Activated gamma-delta T cell treated with anti-CD3 and anti-CD28 coated beads, Interleukin-2, amount 50 U/mL, for 16 hours (primary cell): ENCODE measurements around the gene RAPGEF3.

Experiments used
- DNase-seq: peaks from one replicate; pipeline ENCODE4 v3.0.0-alpha.2; 2020; ENCODE audit warnings: low read depth

RAPGEF3 gene

GRCh38 chr12:47790676-47791350 lies 32.1 kb upstream of the RAPGEF3 start:
- no peak for DNase-seq

- no peak for DNase-seq
Measured at GRCh38 chr12:47789712-47790489, 31.2 kb upstream of the RAPGEF3 start.

- no peak for DNase-seq
Measured at GRCh38 chr12:47789141-47789540, 30.5 kb upstream of the RAPGEF3 start.

DNA sequence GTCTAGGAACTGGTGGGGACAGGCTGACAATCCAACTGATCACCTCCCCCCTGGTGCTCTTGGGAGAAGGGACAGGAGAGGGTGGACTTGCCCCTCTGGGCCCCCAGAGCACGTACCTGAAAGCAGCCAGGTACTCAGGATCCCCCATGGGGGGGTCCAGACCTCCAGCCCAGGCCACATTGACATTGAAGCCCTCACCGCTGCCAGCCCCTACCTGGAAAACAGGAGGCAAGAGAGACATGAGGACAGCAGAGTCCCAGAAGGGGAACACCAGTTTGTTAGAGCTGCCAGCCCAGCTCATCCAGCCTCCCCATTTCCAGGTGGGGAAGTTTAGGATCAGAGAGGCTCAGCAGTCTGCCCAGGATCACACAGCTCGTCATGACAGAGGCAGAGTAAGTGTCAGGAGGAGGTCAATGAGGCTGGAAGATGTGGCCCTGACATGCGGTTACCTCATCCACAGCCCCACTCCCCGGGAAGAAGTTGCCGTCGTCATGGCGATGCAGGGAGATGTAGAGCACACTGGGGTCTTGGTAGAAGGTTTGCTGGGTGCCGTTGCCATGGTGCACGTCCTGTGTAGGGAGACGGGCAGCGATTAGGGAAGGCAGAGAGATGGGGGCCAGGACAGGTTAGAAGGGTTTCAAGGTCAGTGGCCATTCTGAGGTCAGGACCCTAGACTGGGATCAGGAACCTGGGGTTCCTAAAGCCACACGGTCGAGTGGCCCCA lies 29.1 kb upstream of the RAPGEF3 start:
- DNase-seq = no peak

- no peak for DNase-seq
Measured at GRCh38 chr12:47786662-47787280, 28.1 kb upstream of the RAPGEF3 start.

DNA sequence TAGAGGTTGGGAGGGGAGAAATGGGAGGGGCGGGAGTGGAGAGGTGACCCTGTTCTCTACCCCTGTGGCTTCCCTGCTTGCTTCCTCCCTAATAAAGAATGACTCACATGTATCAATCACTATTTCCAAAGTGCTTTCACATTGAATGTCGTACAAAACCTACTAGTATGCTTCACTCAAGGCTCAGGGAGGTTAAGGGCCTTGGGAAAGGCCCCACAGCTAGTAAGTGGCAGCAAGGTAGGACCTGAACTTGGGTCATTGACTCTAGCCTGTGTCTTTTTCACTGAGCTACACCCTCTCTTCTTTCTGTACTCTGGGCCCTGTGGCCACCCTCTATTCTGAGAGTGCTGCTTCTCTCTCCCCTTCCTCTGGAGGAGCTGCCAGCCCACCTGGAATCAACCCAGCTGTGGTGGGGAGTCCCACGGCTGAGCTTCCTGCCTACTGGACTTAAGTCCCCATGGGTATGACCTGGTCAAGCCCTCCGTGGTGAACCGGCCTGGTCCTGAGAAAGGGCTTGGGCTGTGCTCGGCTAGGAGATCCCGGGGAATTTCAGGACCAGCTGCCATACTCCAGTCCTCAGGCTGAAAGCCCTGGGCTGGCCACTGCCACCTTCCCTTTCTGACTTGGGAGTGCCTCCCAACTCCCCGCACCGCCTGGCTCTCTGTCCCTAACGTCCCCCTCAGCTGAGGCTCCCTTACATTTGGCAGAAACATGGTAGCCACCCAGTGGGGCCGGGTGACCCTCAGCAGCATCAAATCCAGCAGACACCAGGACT lies 27.4 kb upstream of the RAPGEF3 start:
- no peak for DNase-seq

DNA sequence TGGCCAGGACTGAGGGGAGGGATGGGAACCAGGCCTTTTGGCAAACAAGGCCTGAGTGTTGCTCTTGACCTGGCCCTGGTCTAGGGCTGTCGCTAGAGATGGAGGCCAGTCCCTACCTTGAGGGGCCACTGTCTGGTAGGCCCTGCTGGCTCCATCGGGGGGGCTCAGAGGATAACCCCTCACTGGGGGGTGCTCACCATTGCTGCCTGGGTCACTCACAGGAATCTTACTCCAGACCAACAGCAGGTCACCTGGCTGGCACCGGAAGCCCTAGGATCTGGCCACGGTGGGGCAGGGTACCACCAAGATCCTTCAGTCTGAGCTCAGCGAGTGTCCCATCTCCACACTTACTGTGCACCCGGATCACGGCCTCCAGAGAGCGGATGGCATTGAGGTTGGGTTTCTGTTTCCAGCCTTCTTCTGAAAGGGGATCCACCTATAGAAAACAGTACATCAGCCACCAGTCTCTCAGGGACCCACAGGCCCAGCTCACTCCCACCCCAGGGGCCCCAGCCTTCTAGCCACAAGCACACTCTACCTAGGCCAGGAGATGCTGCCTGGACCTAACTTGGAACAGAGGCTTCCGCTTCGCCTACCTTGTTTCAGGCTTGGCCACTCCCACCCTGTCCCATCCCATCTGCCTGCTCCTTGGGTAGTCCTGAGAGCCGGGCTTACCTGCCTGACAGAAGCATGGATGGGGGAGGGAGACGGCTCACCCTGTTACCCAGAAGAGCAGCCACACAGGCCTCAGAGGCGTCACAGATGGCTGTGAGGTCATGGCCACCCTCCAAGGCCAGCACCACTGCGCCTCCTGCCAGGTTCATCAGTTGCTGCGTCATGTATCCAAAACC lies 26.6 kb upstream of the RAPGEF3 start:
- DNase-seq = no peak

GRCh38 chr12:47783821-47784819 lies 25.4 kb upstream of the RAPGEF3 start:
- DNase-seq = no peak

GRCh38 chr12:47783024-47783755 lies 24.5 kb upstream of the RAPGEF3 start:
- no peak for DNase-seq

DNA sequence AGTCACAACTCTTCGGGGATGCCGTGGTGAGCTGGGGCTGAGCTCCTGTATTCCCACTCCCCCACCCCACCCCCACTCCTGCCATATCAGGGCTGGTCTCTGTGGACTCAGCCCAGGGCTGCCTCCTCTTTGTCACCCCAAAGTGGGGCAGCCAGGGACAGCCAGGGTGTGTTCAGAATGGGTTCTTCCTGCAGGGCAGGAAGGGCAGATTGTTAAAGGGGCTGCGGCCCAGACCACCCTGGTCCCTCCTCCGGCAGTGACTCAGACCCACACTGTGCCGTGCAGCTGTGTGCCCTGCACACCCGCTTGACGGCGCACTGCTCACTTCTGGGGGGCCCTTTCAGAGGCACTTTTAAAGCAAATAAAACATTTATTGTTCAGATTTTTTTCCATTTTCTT lies 23.7 kb upstream of the RAPGEF3 start:
- no peak for DNase-seq

- no peak for DNase-seq
Measured at GRCh38 chr12:47781479-47782371, 23.0 kb upstream of the RAPGEF3 start.

GRCh38 chr12:47779943-47780504 lies 21.3 kb upstream of the RAPGEF3 start:
- DNase-seq = no peak

GRCh38 chr12:47779301-47779942 lies 20.7 kb upstream of the RAPGEF3 start:
- DNase-seq = peak; percentile 93

DNA sequence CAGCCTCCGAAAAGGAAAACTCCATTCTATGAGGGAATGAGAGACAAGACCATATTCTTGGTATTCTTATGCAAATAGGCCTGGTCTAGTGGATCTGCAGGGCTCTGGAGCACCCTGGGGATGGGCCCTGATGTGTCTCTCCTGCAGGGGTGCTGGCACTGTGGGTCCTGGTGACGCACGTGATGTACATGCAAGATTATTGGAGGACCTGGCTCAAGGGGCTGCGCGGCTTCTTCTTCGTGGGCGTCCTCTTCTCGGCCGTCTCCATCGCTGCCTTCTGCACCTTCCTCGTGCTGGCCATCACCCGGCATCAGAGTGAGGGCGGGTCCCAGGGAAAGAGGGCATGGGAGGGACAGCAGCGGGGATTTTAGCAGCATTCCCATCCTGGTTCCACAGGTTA lies 20.2 kb upstream of the RAPGEF3 start:
- DNase-seq = no peak

DNA sequence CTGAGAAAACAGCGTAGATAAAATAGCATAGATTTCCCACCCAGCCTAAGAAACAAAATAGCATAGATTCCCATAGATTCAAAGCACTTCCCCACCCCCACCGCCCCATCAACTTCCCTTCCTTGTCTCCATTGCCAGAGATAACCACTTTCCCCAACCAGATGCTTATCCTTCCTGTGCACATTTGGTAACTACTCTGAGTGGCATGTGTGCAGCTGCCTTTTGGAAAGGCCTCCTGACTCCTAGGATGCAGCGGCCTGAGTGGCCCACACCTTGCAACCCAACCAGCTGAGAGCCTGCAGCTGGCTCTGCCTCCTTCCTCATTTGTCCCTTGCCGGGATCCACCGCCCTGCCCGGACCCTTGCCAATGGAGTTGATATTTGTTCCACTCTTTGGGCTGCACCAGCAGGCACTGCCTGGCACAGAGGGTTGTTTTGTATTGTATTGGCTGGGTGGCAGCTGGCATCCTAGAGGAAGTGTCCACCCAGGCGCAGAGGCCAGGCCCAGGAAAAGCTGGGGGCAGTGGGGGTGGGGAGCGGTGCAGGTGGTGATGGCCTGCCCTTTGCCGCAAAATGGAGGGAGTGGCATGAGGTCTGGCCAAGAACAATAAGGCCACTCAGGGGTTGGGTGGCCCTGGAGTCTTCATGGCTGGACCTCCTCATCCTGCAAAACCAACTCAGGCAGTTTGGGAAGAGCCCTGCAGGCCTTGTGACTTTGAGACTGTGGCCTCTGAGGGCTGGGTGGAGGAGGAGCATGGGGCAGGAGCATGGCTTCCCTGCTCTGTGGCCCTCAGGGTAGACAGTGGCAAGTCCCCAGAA lies 19.3 kb upstream of the RAPGEF3 start:
- no peak for DNase-seq

- no peak for DNase-seq
Measured at GRCh38 chr12:47777151-47777550, 18.5 kb upstream of the RAPGEF3 start.
